Right lobe of liver (tissue), 6 donors: ENCODE measurements around the gene KIF3B. TPM values are rescaled to one million over a fixed set of nuclear protein-coding genes. Genes with fewer than 3 reads are reported as not detected.

Experiments
- ATAC-seq, 4 donors: fragments of 200-7000 bp; cut with Tn5 transposase; one replicate each; pipeline ENCODE4 v1.9.1; 2020; ENCODE audit warnings: mild to moderate bottlenecking in 4 of 4, moderate library complexity in 4 of 4
- DNase-seq, 3 donors: peaks; one replicate each; pipeline ENCODE4 v3.0.0-alpha.2; 2020
- H3K27ac ChIP-seq, 3 donors: fragments of 200-600 bp; one replicate each; pipeline ENCODE4 v1.8.0; 2022
- H3K27me3 ChIP-seq, 2 donors: fragments of 200-600 bp; one replicate each; pipeline ENCODE4 v1.8.0; 2022
- H3K36me3 ChIP-seq, 4 donors: fragments of 200-600 bp; sonication (generic) in 1 of 4; one replicate each; pipeline versions ENCODE4 v1.5.1 to v1.8.0; 2017 to 2022; ENCODE audit warnings: control low read depth in 1 of 4
- H3K4me1 ChIP-seq, 4 donors: fragments of 200-600 bp; sonication (generic) in 1 of 4; one replicate each; pipeline versions ENCODE4 v1.5.1 to v1.8.0; 2017 to 2022; ENCODE audit warnings: control low read depth in 1 of 4
- H3K4me3 ChIP-seq, 3 donors: fragments of 200-600 bp; one replicate each; pipeline ENCODE4 v1.8.0; 2022
- H3K9me3 ChIP-seq, 4 donors: fragments of 200-600 bp; sonication (generic) in 1 of 4; one replicate each; pipeline versions ENCODE4 v1.5.1 to v1.8.0; 2017 to 2022; ENCODE audit warnings: control low read depth in 1 of 4
- POLR2A ChIP-seq: fragments of 450-650 bp; IDR thresholded peaks from one replicate; pipeline ENCODE4 v1.6.1; 2017; ENCODE audit warnings: antibody characterized with exemption, mild to moderate bottlenecking
- WGBS: methylation state at CpG from one replicate; pipeline ENCODE4 v1.1.6; 2018; ENCODE audit warnings: low coverage, low lambda C conversion rate; ENCODE audit not compliant: insufficient coverage; ENCODE audit errors: missing lambda C conversion rate; 5-methylcytosine and 5-hydroxymethylcytosine counted together
- intact Hi-C, 2 donors: fragments of 100-400 bp; cut with DNase I; formaldehyde crosslinking; loops; one replicate each; pipeline versions ENCODE4 v1.11.2 to v1.14.1; 2022
- total RNA-seq, 6 experiments: library from RNA; depleted of rRNA in 2 of 6; stranded (reverse); fragments of >200 nt in 2 of 6; fragmentation: NEBNext Ultra II Directional in 3 of 6; extraction: Animal tissue kit (Norgen Biotek cat#: 25700) in 3 of 6; gene quantifications; one replicate each; pipeline versions ENCODE4 v1.1.0 to v1.2.4, GENCODE V29; 2016 to 2023
- TF ChIP-seq, protein P1 (sequence below), 4 donors: fragments of 200-600 bp in 3 of 4; fragments of 450-650 bp in 1 of 4; IDR thresholded peaks; one replicate each; pipeline versions ENCODE4 v1.5.1 to v1.8.0; 2016 to 2022; ENCODE audit warnings: antibody characterized with exemption in 4 of 4, mild to moderate bottlenecking in 2 of 4
- donor health status: DM: no; HTN: yes; CAD: no.
- donor health status: DM: no; HTN: no; CAD: no.
- donor health status: DM: no; HTN: no; CAD: no.
- donor health status: DM: no; HTN: yes; CAD: no.
- donor health status: DM: no; HTN: yes; CAD: no.

The KIF3B gene
- total RNA-seq, 6 experiments from 2014 or later = 16.4 to 23.6 (median 20.7) TPM

DNA sequence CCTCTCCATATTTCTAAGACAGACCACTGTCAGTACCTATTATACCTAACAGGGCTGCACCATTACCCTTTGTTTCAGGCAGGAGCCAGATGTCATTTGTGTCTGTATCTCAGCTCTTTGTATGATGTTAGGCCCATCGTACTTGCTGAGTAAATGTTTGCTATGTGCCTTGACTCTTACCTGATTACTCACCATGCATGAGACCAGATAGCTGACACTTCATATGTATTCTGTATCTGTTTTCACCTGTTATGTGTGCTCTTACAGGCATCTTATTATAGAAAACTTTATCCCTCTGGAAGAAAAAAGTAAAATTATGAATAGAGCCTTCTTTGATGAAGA, 49.0 kb downstream of the KIF3B start:
- DNase-seq (no peak), ATAC-seq (peak in 3 of 4 donors; percentile 12 to 60 (median 27))
- peaks cover 0 to 3% (median 0%) of the 10 kb centered on the region in 4 donors for H3K36me3 ChIP-seq
- H3K27ac ChIP-seq = peak overlapping the region in 2 of 3 donors; percentile 49 to 57
- H3K4me3 ChIP-seq = no peak overlapping the region
- TF ChIP-seq, protein P1, sequence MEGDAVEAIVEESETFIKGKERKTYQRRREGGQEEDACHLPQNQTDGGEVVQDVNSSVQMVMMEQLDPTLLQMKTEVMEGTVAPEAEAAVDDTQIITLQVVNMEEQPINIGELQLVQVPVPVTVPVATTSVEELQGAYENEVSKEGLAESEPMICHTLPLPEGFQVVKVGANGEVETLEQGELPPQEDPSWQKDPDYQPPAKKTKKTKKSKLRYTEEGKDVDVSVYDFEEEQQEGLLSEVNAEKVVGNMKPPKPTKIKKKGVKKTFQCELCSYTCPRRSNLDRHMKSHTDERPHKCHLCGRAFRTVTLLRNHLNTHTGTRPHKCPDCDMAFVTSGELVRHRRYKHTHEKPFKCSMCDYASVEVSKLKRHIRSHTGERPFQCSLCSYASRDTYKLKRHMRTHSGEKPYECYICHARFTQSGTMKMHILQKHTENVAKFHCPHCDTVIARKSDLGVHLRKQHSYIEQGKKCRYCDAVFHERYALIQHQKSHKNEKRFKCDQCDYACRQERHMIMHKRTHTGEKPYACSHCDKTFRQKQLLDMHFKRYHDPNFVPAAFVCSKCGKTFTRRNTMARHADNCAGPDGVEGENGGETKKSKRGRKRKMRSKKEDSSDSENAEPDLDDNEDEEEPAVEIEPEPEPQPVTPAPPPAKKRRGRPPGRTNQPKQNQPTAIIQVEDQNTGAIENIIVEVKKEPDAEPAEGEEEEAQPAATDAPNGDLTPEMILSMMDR (IDR thresholded peaks at IDR 0.05) = no peak
- no peak for TF ChIP-seq POLR2A
- no peaks in the 10 kb centered on the region for H3K9me3 ChIP-seq
- no peaks in the 10 kb centered on the region for H3K27me3 ChIP-seq
- 30% methylated on average over 1 of the region's 1 CpG for WGBS
- H3K4me1 ChIP-seq = peaks cover 0 to 27% (median 0%) of the 10 kb centered on the region in 4 donors
- intact Hi-C loops = no loop called here

DNA sequence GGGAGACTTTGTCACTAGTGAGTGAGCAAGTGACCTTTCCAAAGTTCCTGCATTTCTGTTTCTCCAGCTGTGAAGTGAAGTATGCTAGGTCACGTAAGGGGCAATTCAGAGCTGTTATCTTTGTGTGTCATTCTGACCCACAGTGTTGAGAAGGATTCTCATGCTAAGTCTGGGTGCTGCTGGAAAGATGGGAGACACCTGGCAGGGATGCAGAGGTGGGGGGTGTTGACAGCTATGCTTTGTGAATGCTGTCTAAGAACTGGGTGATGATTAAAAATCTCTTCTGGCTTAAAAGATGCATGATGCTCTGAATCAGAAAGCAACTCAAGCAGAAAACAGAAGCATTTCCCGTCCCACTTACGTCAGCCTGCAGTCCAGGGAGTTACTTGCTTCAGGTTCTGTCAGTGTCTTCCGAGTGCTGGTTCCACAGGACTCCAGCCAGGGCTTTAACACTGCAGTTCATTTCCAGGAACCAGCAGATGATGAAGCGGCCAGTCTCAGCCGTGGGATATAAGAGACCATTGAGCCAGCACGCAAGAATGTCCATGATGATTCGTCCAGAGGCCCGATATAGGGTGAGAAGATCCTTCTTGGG, 49.7 kb downstream of the KIF3B start:
- Histone ChIP-seq H3K4me1 (peaks cover 0 to 29% (median 0%) of the 10 kb centered on the region in 4 donors), H3K36me3 (peaks cover 0 to 7% (median 0%) of the 10 kb centered on the region in 4 donors), H3K9me3 (no peaks in the 10 kb centered on the region), H3K4me3 (no peak overlapping the region), H3K27ac (peak overlapping the region in 1 of 3 donors; percentile 49), H3K27me3 (no peaks in the 10 kb centered on the region)
- TF ChIP-seq POLR2A = no peak
- TF ChIP-seq, protein P1 (IDR thresholded peaks at IDR 0.05) = no peak
- WGBS = 84% methylated on average over 9 of the region's 9 CpGs
- ATAC-seq (peak in 3 of 4 donors; percentile 8 to 24 (median 9)), DNase-seq (no peak)
- intact Hi-C loops = no loop called here

DNA sequence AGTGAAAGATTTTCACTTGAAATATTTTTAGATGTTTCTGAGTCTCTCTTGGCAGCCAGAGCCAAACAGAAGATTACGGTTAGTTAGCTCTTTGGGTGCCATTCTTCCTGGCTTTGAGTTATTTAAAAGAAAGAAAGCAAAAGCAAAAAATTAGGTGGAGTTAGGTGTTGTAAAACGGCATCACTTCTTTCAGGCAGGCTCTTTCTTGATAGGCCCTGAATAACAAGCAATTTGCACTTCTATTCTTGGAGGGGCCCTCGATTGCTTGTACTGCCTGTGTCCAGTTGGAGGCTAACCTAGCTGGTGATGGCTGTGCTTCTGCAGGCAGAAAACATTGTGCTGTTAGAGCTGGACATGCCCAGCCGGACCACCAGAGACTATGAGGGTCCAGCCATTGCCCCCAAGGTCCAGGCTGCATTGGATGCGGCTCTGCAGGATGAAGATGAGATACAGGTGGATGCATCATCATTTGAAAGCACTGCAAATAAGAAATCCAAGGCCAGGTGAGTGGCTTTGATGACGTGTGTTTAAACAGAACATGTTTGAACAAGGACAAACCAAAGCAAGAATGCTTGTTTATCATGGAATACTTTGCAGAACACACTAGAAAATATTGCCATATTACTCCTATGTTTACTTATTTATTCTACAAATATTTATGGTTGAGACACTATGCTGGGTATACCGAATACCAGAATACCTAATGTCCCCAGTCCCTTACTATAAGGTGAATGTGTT, 52.5 kb downstream of the KIF3B start:
- Histone ChIP-seq H3K36me3 (peaks cover 0 to 7% (median 0%) of the 10 kb centered on the region in 4 donors), H3K9me3 (no peaks in the 10 kb centered on the region), H3K4me1 (peaks cover 0 to 20% (median 0%) of the 10 kb centered on the region in 4 donors), H3K27me3 (no peaks in the 10 kb centered on the region), H3K4me3 (no peak overlapping the region), H3K27ac (peak overlapping the region in 2 of 3 donors; percentile 24 to 30)
- ATAC-seq = peak; percentile 45 to 63 (median 54)
- intact Hi-C loops = loop anchor here in 1 of 2 donors (10.0 kb wide), 1 partner anchor 125 kb away; no protein-coding TSS in a partner anchor
- 64% methylated on average over 6 of the region's 7 CpGs for WGBS
- no peak for DNase-seq
- TF ChIP-seq POLR2A = no peak
- TF ChIP-seq, protein P1 (IDR thresholded peaks at IDR 0.05) = no peak

DNA sequence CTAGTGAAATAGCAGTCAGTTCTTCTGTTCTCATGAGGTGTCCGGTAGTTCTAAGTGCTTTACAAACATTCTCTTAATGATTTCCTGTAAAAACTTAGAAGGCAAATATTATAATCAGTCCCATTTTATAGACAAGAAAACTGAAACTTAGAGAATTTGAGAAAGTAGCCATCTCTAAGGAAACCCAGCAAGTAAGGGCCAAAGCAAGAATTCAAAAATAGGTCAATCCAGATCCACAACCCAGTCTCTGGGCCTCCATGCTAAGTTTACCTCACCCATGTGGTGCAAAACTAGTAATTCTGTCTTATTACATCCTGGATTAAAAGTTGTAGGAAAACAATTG, 53.1 kb downstream of the KIF3B start:
- WGBS = 14% methylated on average over 1 of the region's 1 CpG
- TF ChIP-seq, protein P1 (IDR thresholded peaks at IDR 0.05) = no peak
- TF ChIP-seq POLR2A = no peak
- intact Hi-C loops = loop anchor here in 1 of 2 donors (10.0 kb wide), 1 partner anchor 124 kb away; no protein-coding TSS in a partner anchor
- ATAC-seq (no peak), DNase-seq (no peak)
- H3K27me3 ChIP-seq = no peaks in the 10 kb centered on the region
- H3K4me1 ChIP-seq = peaks cover 0 to 15% (median 0%) of the 10 kb centered on the region in 4 donors
- no peak overlapping the region for H3K4me3 ChIP-seq
- H3K36me3 ChIP-seq = peaks cover 0 to 7% (median 0%) of the 10 kb centered on the region in 4 donors
- peak overlapping the region in 2 of 3 donors; percentile 24 to 30 for H3K27ac ChIP-seq
- H3K9me3 ChIP-seq = no peaks in the 10 kb centered on the region
